ENCODE results near the gene GNAT2.
A peak's percentile ranks its signal among the peaks of the same experiment; 100 is the strongest.

Gene GNAT2

DNA sequence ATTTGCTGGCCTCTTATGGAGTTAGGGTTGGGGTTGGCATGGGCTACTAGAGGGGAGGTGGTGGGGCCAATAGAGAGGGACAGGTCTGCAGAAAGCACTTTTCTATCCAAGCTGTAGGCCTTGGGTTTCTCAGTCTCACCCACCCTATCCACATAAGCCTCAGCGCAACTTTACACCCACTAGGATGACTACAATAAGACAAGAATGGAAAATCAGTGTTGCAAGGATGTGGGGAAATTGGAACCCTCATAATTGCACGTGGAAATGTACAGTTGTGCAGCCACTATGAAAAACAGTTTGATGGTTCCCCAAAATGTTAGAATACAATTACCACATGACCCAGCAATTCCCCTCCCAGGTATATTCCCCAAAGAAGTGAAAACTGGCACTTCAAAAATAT lies 22.4 kb upstream of the GNAT2 start:
- Histone ChIP-seq H3K36me3 (ENCODE audit: control insufficient read depth, insufficient read depth, low read length) (no peaks in the 10 kb centered on the region), H3K4me3 (ENCODE audit: low read depth, low read length) (no peak overlapping the region), H3K9me3 (ENCODE audit: control insufficient read depth, insufficient read depth, low read length) (no peaks in the 10 kb centered on the region), H3K27me3 (ENCODE audit: control insufficient read depth, insufficient read depth, low read length) (0 out of 2 replicates have a peak, but pooled peaks cover 4% of the 10 kb centered on the region), H3K4me1 (ENCODE audit: control insufficient read depth, insufficient read depth, low read length) (no peaks in the 10 kb centered on the region; the same call in 1 of the 2 replicates), H3K9ac (ENCODE audit: low read depth, low read length) (no peak overlapping the region), H3K27ac (ENCODE audit: low read depth, low read length) (no peak overlapping the region)

- H3K36me3 ChIP-seq (ENCODE audit: control insufficient read depth, insufficient read depth, low read length) = no peaks in the 10 kb centered on the region
- H3K9me3 ChIP-seq (ENCODE audit: control insufficient read depth, insufficient read depth, low read length) = no peaks in the 10 kb centered on the region
- H3K4me3 ChIP-seq (ENCODE audit: low read depth, low read length) = no peak overlapping the region
- no peak overlapping the region for H3K27ac ChIP-seq (ENCODE audit: low read depth, low read length)
- peaks cover 6% of the 10 kb centered on the region for H3K4me1 ChIP-seq (ENCODE audit: control insufficient read depth, insufficient read depth, low read length)
- 0 out of 2 replicates have a peak, but pooled peaks cover 4% of the 10 kb centered on the region for H3K27me3 ChIP-seq (ENCODE audit: control insufficient read depth, insufficient read depth, low read length)
- no peak overlapping the region for H3K9ac ChIP-seq (ENCODE audit: low read depth, low read length)
Measured at GRCh38 chr1:109641078-109641740, 21.8 kb upstream of the GNAT2 start.

- no peak overlapping the region for H3K4me3 ChIP-seq (ENCODE audit: low read depth, low read length)
- H3K4me1 ChIP-seq (ENCODE audit: control insufficient read depth, insufficient read depth, low read length) = peaks cover 14% of the 10 kb centered on the region
- 0 out of 2 replicates have a peak, but pooled peaks cover 4% of the 10 kb centered on the region for H3K27me3 ChIP-seq (ENCODE audit: control insufficient read depth, insufficient read depth, low read length)
- no peaks in the 10 kb centered on the region for H3K36me3 ChIP-seq (ENCODE audit: control insufficient read depth, insufficient read depth, low read length)
- H3K9ac ChIP-seq (ENCODE audit: low read depth, low read length) = no peak overlapping the region
- no peak overlapping the region for H3K27ac ChIP-seq (ENCODE audit: low read depth, low read length)
- H3K9me3 ChIP-seq (ENCODE audit: control insufficient read depth, insufficient read depth, low read length) = no peaks in the 10 kb centered on the region
Measured at GRCh38 chr1:109640285-109640865, 21.0 kb upstream of the GNAT2 start.

GRCh38 chr1:109639841-109640184 lies 20.4 kb upstream of the GNAT2 start:
- Histone ChIP-seq H3K36me3 (ENCODE audit: control insufficient read depth, insufficient read depth, low read length) (no peaks in the 10 kb centered on the region), H3K4me1 (ENCODE audit: control insufficient read depth, insufficient read depth, low read length) (peaks cover 18% of the 10 kb centered on the region), H3K9ac (ENCODE audit: low read depth, low read length) (no peak overlapping the region), H3K27me3 (ENCODE audit: control insufficient read depth, insufficient read depth, low read length) (0 out of 2 replicates have a peak, but pooled peaks cover 4% of the 10 kb centered on the region), H3K9me3 (ENCODE audit: control insufficient read depth, insufficient read depth, low read length) (no peaks in the 10 kb centered on the region), H3K27ac (ENCODE audit: low read depth, low read length) (no peak overlapping the region), H3K4me3 (ENCODE audit: low read depth, low read length) (no peak overlapping the region)

- Histone ChIP-seq H3K4me3 (ENCODE audit: low read depth, low read length) (no peak overlapping the region), H3K36me3 (ENCODE audit: control insufficient read depth, insufficient read depth, low read length) (no peaks in the 10 kb centered on the region), H3K4me1 (ENCODE audit: control insufficient read depth, insufficient read depth, low read length) (peaks cover 18% of the 10 kb centered on the region), H3K27me3 (ENCODE audit: control insufficient read depth, insufficient read depth, low read length) (0 out of 2 replicates have a peak, but pooled peaks cover 4% of the 10 kb centered on the region), H3K9me3 (ENCODE audit: control insufficient read depth, insufficient read depth, low read length) (no peaks in the 10 kb centered on the region), H3K27ac (ENCODE audit: low read depth, low read length) (no peak overlapping the region), H3K9ac (ENCODE audit: low read depth, low read length) (no peak overlapping the region)
Measured at GRCh38 chr1:109639063-109639840, 19.8 kb upstream of the GNAT2 start.

DNA sequence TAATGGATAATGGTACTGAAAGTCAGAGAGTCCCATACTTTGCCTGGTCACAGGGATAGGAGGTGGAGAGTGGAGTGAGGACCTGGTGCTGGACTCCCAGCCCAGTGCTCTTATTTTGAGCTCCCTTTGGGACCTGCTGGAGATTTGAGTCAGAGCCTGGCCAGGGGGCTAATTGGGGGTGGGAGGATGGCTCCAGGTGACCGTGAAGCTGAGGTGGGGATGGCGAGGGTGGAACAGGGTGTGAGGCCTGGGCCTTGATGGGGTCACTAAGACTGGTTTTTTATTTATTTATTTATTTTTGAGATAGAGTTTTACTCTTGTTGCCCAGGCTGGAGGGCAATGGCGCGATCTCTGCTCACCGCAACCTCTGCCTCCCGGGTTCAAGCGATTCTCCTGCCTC lies 18.0 kb upstream of the GNAT2 start:
- H3K4me1 ChIP-seq (ENCODE audit: control insufficient read depth, insufficient read depth, low read length) = peaks cover 18% of the 10 kb centered on the region
- no peak overlapping the region for H3K9ac ChIP-seq (ENCODE audit: low read depth, low read length)
- no peaks in the 10 kb centered on the region for H3K36me3 ChIP-seq (ENCODE audit: control insufficient read depth, insufficient read depth, low read length)
- no peak overlapping the region for H3K27ac ChIP-seq (ENCODE audit: low read depth, low read length)
- no peaks in the 10 kb centered on the region for H3K9me3 ChIP-seq (ENCODE audit: control insufficient read depth, insufficient read depth, low read length)
- H3K4me3 ChIP-seq (ENCODE audit: low read depth, low read length) = no peak overlapping the region
- 0 out of 2 replicates have a peak, but pooled peaks cover under 1% of the 10 kb centered on the region for H3K27me3 ChIP-seq (ENCODE audit: control insufficient read depth, insufficient read depth, low read length)

DNA sequence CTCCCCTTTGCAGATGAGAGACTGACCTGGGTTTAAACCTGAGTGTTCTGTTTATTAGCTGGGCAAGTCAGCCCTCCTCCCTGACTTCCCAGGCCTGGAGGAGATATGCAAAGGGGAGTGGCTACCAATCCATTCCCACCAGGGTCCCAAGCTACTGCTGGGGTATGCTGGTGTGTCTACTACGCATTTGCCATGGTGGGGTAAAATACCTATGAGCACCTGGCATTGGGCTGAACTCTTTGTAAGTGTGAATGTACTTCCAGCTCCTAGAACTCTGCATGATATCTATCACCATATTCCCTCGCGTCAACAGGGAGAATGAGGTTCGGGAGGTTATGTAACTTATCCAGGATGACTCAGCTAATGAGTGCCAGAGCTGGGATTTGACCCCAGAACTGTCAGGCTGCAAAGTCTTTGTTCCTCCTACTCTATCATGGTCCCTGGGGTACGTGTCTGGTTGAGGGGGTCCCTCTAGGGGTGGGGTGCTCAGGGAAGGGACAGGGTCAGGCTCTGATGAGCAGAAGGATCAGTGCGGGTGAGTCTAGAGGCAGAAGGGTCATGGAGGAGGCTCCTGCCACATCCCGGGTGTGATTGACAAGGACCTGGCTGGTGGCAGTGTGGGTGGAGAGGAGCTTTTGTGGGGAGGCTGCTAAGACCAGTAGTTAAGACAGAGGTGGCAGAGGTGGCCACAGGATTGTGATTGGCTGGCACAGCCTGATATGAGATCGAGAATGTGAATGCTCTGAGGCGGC lies 17.0 kb upstream of the GNAT2 start:
- Histone ChIP-seq H3K9ac (ENCODE audit: low read depth, low read length) (no peak overlapping the region), H3K9me3 (ENCODE audit: control insufficient read depth, insufficient read depth, low read length) (no peaks in the 10 kb centered on the region), H3K27me3 (ENCODE audit: control insufficient read depth, insufficient read depth, low read length) (no peaks in the 10 kb centered on the region), H3K4me3 (ENCODE audit: low read depth, low read length) (no peak overlapping the region), H3K4me1 (ENCODE audit: control insufficient read depth, insufficient read depth, low read length) (peaks cover 18% of the 10 kb centered on the region), H3K27ac (ENCODE audit: low read depth, low read length) (peak overlapping the region; percentile 14), H3K36me3 (ENCODE audit: control insufficient read depth, insufficient read depth, low read length) (peaks cover 4% of the 10 kb centered on the region; the same call in 1 of the 2 replicates)

- Histone ChIP-seq H3K27ac (ENCODE audit: low read depth, low read length) (peak overlapping the region; percentile 4), H3K4me1 (ENCODE audit: control insufficient read depth, insufficient read depth, low read length) (peaks cover 18% of the 10 kb centered on the region), H3K27me3 (ENCODE audit: control insufficient read depth, insufficient read depth, low read length) (no peaks in the 10 kb centered on the region), H3K36me3 (ENCODE audit: control insufficient read depth, insufficient read depth, low read length) (peaks cover 10% of the 10 kb centered on the region), H3K4me3 (ENCODE audit: low read depth, low read length) (no peak overlapping the region), H3K9ac (ENCODE audit: low read depth, low read length) (no peak overlapping the region), H3K9me3 (ENCODE audit: control insufficient read depth, insufficient read depth, low read length) (no peaks in the 10 kb centered on the region)
Measured at GRCh38 chr1:109635862-109636200, 16.4 kb upstream of the GNAT2 start.

GRCh38 chr1:109634771-109635750 lies 15.6 kb upstream of the GNAT2 start:
- Histone ChIP-seq H3K9me3 (ENCODE audit: control insufficient read depth, insufficient read depth, low read length) (no peaks in the 10 kb centered on the region), H3K27me3 (ENCODE audit: control insufficient read depth, insufficient read depth, low read length) (no peaks in the 10 kb centered on the region), H3K27ac (ENCODE audit: low read depth, low read length) (no peak overlapping the region), H3K4me3 (ENCODE audit: low read depth, low read length) (no peak overlapping the region), H3K36me3 (ENCODE audit: control insufficient read depth, insufficient read depth, low read length) (peaks cover 13% of the 10 kb centered on the region), H3K4me1 (ENCODE audit: control insufficient read depth, insufficient read depth, low read length) (peaks cover 18% of the 10 kb centered on the region), H3K9ac (ENCODE audit: low read depth, low read length) (no peak overlapping the region)

GRCh38 chr1:109634292-109634691 lies 14.9 kb upstream of the GNAT2 start:
- no peak overlapping the region for H3K9ac ChIP-seq (ENCODE audit: low read depth, low read length)
- H3K4me1 ChIP-seq (ENCODE audit: control insufficient read depth, insufficient read depth, low read length) = peaks cover 18% of the 10 kb centered on the region
- H3K27ac ChIP-seq (ENCODE audit: low read depth, low read length) = no peak overlapping the region
- peaks cover 21% of the 10 kb centered on the region for H3K36me3 ChIP-seq (ENCODE audit: control insufficient read depth, insufficient read depth, low read length)
- no peak overlapping the region for H3K4me3 ChIP-seq (ENCODE audit: low read depth, low read length)
- no peaks in the 10 kb centered on the region for H3K27me3 ChIP-seq (ENCODE audit: control insufficient read depth, insufficient read depth, low read length)
- no peaks in the 10 kb centered on the region for H3K9me3 ChIP-seq (ENCODE audit: control insufficient read depth, insufficient read depth, low read length)
